ENCODE results near the gene TAF11L9.
"Not testable (repeated sequence)": the region's sequence is repeated elsewhere in the genome, so short reads cannot be mapped to it uniquely, and the experiment has no call there.

The TAF11L9 gene

GRCh38 chr5:17594255-17594654 is at the start of gene TAF11L9:
TSS of gene TAF11L9 (minus strand) at chr5:17594394.
- not testable (repeated sequence) for DNase-seq (ENCODE audit: low read depth, low spot score)

- no peak for DNase-seq (ENCODE audit: low read depth, low spot score)
Measured at GRCh38 chr5:17634160-17634559, 40.0 kb upstream of the TAF11L9 start, which contains the start of gene TAF11L14. TSS of gene TAF11L14 (plus strand) at chr5:17634460.

- not testable (repeated sequence) for DNase-seq (ENCODE audit: low read depth, low spot score)
Measured at GRCh38 chr5:17631788-17632187, 37.6 kb upstream of the TAF11L9 start, which contains the start of gene TAF11L13. TSS of gene TAF11L13 (plus strand) at chr5:17632088.

GRCh38 chr5:17625686-17626085 is 31.5 kb upstream of the TAF11L9 start:
- DNase-seq (ENCODE audit: low read depth, low spot score), result no peak

- peak; percentile 12 for DNase-seq (ENCODE audit: low read depth, low spot score)
Measured at GRCh38 chr5:17620627-17621026, 26.4 kb upstream of the TAF11L9 start.

GRCh38 chr5:17619354-17619753 is 25.2 kb upstream of the TAF11L9 start:
- DNase-seq (ENCODE audit: low read depth, low spot score), result no peak

- no peak for DNase-seq (ENCODE audit: low read depth, low spot score)
Measured at GRCh38 chr5:17614872-17615605, 20.8 kb upstream of the TAF11L9 start.

- not testable (repeated sequence) for DNase-seq (ENCODE audit: low read depth, low spot score)
Measured at GRCh38 chr5:17610092-17610491, 15.9 kb upstream of the TAF11L9 start, which contains the start of gene TAF11L12. TSS of gene TAF11L12 (plus strand) at chr5:17610392.

GRCh38 chr5:17607461-17607860 is 13.3 kb upstream of the TAF11L9 start:
- DNase-seq (ENCODE audit: low read depth, low spot score), result not testable (repeated sequence)

- DNase-seq (ENCODE audit: low read depth, low spot score), result no peak
Measured at GRCh38 chr5:17604951-17605350, 10.8 kb upstream of the TAF11L9 start.

GRCh38 chr5:17603880-17604279 is 9.7 kb upstream of the TAF11L9 start, which contains the start of gene TAF11L11:
TSS of gene TAF11L11 (plus strand) at chr5:17604183.
- not testable (repeated sequence) for DNase-seq (ENCODE audit: low read depth, low spot score)

GRCh38 chr5:17597728-17598127 is 3.5 kb upstream of the TAF11L9 start, which contains the start of gene TAF11L10:
TSS of gene TAF11L10 (minus strand) at chr5:17597828.
- not testable (repeated sequence) for DNase-seq (ENCODE audit: low read depth, low spot score)

GRCh38 chr5:17590860-17591259 is 3.3 kb downstream of the TAF11L9 start, which contains the start of gene TAF11L8:
TSS of gene TAF11L8 (minus strand) at chr5:17590960.
- DNase-seq (ENCODE audit: low read depth, low spot score), result not testable (repeated sequence)

- not testable (repeated sequence) for DNase-seq (ENCODE audit: low read depth, low spot score)
Measured at GRCh38 chr5:17585658-17586057, 8.5 kb downstream of the TAF11L9 start, which contains the start of gene TAF11L7. TSS of gene TAF11L7 (minus strand) at chr5:17585758.
